ENCODE results near the gene PHGDH. TPM values are rescaled to one million over a fixed set of nuclear protein-coding genes. Genes with fewer than 3 reads are reported as not detected.

The PHGDH gene
- total and polyA plus RNA-seq, 2 donors (not counting 3 experiments of a cell fraction or from before 2014, with no cell fraction given), result 37.9 to 120 TPM

GRCh38 chr1:119782631-119783325 is 71.0 kb downstream of the PHGDH start:
- dilution Hi-C loops (cut with MboI; ENCODE audit: extremely low pct_ligation_motif_present, low sequenced_read_pairs) (no loop called here), intact Hi-C loops (cut with micrococcal nuclease) (no loop called here)
- no TSS peak for BruUV-seq (replicated peaks)
- Histone ChIP-seq H3K9me3 (replicated peaks; ENCODE audit: control insufficient read depth, insufficient read depth, low read length) (no peaks in the 10 kb centered on the region), H3K4me2 (ENCODE audit: insufficient read depth, low read length) (no peak overlapping the region), H3K27me3 (ENCODE audit: control insufficient read depth in 2 of 2, insufficient read depth in 2 of 2, low read length in 2 of 2) (peaks cover 7 to 15% of the 10 kb centered on the region in 2 experiments), H3K27ac (ENCODE audit: insufficient read depth, low read depth, low read length) (no peak overlapping the region), H3K79me2 (ENCODE audit: control insufficient read depth, insufficient read depth, low read length) (no peaks in the 10 kb centered on the region), H4K20me1 (replicated peaks; ENCODE audit: control insufficient read depth, extremely low read depth, insufficient read depth, low read length) (no peaks in the 10 kb centered on the region), H3K9ac (replicated peaks; ENCODE audit: extremely low read depth, insufficient read depth, low read length) (no peak overlapping the region), H2AFZ (ENCODE audit: low read depth, low read length) (no peak overlapping the region), H3K4me1 (ENCODE audit: control insufficient read depth, extremely low read depth, insufficient read depth, low read length) (no peaks in the 10 kb centered on the region), H3K36me3 (ENCODE audit: control insufficient read depth in 2 of 2, extremely low read depth in 1 of 2, insufficient read depth in 2 of 2, low read length in 2 of 2) (no peaks in the 10 kb centered on the region), H3K4me3 (replicated peaks in 1 of 3; ENCODE audit: insufficient read depth in 1 of 3, low read depth in 1 of 3, low read length in 3 of 3) (no peak overlapping the region), H3K9me1 (replicated peaks; ENCODE audit: control insufficient read depth, extremely low read depth, insufficient read depth, low read length) (no peaks in the 10 kb centered on the region)
- FAIRE-seq, result no peak
- CTCF ChIA-PET, result no interaction called here
- no peak for DNase-seq (ENCODE audit: low read depth, low spot score)
- POLR2A ChIA-PET, result no interaction called here
- no peak for TF ChIP-seq MAX (IDR thresholded peaks at IDR 0.05; ENCODE audit: insufficient read depth, insufficient read length)
- TF ChIP-seq CTCF (IDR thresholded peaks at IDR 0.05; ENCODE audit: extremely low read depth in 1 of 2, insufficient read depth in 1 of 2, low read depth in 1 of 2, low read length in 2 of 2), result no peak
- TF ChIP-seq FOS (IDR thresholded peaks at IDR 0.05; ENCODE audit: borderline replicate concordance, insufficient read depth, low read length), result no peak
- TF ChIP-seq POLR2AphosphoS5 (IDR thresholded peaks at IDR 0.05; ENCODE audit: insufficient read depth, low read depth, low read length), result no peak
- no peak for TF ChIP-seq JUN (IDR thresholded peaks at IDR 0.05; ENCODE audit: borderline replicate concordance, insufficient read depth, insufficient read length, low read depth)
- TF ChIP-seq MYC (IDR thresholded peaks at IDR 0.05; ENCODE audit: low read depth, low read length), result no peak
- no peak for TF ChIP-seq EZH2 (IDR thresholded peaks at IDR 0.05; ENCODE audit: borderline replicate concordance, low read depth, low read length, severe bottlenecking)
- no peak for TF ChIP-seq POLR2A (IDR thresholded peaks at IDR 0.05; ENCODE audit: low read depth, low read length)
- TF ChIP-seq GATA2 (IDR thresholded peaks at IDR 0.05; ENCODE audit: insufficient read depth, insufficient read length, low read depth, low read length), result no peak
